Right forelimb (tissue), 1 donor: ENCODE measurements around the gene ARHGAP10.
"Not testable (repeated sequence)": the region's sequence is repeated elsewhere in the genome, so short reads cannot be mapped to it uniquely, and the experiment has no call there.

Source experiments
- DNase-seq: peaks from one replicate; pipeline ENCODE4 v3.0.0-alpha.2; 2018

Gene ARHGAP10

DNA sequence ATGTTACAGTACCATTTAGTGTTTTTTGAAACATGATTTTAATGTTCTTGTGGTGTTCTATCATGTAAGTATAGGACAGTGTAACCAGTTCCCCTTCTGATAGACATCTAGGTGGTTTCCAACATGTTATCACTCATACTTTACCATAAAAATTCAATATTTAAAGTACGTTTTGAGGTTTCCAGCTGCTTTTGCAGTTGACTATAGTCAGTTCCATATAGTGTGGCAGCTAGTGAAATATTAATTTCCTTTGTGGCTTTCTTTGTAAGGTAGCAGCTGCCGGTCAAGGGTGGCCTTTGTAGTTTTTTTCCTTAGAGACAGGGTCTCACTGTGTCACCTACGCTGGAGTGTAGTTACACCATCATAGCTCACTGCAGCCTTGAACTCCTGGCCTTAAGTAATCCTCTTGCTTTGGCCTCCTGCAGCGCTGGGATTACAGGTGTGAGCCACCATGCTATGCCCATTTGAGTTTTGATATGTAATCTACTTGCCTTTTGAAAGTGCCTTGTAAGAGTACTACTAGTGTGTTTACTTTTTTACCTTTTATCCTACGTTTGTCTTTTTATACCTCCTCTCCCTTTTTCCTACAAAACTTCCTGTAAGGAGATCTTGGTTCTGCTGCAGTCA lies 63.0 kb downstream of the ARHGAP10 start:
- DNase-seq: no peak

DNA sequence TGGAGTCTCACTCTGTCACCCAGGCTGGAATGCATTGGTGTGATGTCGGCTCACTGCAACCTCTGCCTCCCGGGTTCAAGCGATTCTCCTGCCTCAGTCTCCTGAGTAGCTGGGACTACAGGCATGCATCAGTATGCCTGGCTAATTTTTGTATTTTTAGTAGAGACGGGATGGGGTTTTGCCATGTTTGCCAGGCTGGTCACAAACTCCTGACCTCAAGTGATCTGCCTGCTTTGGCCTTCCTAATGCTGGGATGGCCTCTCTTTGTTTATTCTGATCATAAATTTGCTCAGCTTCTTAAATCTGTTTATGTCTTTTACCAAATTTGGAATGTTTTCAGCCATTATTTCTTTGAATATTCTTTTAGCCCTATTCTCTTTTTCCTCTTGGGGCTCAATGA lies 67.2 kb downstream of the ARHGAP10 start:
- DNase-seq: not testable (repeated sequence)

DNA sequence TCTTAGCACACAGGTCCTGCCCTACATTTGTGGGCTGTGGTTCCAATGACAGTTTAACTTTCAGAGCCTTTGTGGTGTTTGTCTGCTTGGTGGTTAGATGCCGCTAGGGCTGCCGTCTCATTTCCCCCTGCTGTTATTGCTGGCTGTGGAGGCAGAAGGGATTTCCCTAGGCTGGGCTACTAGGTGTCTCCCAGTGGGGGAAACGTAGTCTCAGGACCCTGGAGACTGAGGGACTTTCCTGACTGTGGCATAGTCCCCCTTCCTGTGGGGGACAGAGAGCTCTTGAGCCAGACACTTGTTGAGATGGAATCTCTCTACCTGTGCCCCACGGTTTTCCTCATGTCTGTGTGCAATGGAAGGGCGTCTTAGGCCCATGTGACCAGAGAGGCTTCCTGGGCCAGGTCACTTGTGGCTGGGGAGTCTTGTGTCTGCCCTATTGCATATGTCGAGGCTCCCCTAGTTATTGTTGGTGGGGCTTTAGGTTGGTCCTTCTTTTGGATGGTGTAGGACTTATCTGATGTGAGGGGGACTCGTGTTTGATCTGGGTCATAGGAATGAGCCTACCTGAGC lies 68.2 kb downstream of the ARHGAP10 start:
- no peak for DNase-seq

DNA sequence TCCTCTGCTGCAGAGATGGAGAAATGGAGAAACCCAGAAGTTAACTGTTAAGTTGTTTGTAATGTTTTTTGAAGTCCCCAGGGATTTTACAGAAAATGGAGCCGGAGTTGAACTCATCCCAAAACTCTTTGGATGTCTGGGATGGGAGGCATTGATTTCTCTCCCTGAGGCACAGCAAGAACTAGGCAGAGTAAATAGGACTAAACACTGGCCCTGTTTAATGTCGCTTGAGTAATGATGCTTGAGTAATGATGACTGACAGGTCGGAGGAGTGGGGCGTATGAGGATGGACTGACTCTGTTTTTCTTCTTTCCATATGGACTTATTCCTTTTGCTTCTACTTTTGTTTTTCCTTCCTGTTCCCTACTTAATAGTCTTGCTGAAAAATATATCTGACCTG lies 69.9 kb downstream of the ARHGAP10 start:
- DNase-seq: no peak

DNA sequence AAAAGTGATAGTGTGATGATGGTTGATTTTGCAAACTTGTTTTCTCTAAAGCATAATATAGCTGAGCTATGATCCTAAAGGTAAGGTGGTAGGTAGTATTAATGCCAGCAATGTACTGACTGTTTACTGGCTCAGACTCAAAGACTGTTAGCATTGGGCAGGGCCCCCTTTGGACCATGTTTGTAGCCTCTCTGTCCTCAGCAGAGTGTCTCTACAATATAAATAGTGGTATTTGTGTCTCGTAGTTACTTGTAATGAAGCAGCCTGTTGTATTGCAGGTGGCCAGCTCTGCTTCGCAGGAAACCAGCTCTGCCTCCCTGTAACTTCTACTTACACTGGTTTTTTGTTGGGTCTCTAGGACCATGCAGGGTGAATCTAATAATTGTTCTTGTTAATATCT lies 70.5 kb downstream of the ARHGAP10 start:
- no peak for DNase-seq

DNA sequence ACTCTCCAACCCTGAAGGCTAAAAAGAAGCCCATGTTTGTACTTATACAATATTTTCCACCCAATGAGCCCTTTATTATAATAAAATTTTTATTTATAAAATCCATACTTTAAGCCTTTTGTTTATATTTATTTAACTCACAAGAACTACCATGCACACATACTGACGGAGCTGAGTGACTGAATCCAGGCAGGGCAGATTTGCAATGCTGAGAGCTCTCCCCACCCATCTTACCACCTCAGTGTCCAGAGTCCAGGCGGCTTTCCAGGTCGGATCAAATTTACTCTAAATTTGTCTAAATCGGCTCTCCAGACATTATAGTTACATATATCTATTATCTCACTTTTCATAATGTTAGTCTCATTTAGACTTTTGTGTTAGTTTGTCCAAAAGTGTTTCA lies 74.1 kb downstream of the ARHGAP10 start:
- DNase-seq: no peak

DNA sequence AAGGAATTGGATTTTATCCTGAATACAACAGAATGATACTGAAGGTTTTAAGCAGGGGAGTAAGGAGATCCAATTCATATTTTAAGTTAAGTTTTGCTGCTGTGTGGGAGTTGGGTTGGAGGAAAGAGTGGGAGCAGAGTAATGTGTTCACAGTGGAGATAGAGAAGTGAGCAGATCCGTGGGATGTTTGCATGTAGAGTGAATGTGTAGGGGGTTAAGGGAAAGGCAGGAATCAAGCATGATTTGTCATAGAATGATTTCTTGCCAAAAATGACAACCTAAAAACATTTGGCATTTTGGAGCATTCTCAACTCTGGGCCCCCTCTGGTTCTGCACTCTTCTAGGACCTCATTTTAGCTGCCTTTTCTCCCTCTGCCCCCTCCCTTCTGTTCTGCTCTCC lies 76.6 kb downstream of the ARHGAP10 start:
- DNase-seq: no peak

DNA sequence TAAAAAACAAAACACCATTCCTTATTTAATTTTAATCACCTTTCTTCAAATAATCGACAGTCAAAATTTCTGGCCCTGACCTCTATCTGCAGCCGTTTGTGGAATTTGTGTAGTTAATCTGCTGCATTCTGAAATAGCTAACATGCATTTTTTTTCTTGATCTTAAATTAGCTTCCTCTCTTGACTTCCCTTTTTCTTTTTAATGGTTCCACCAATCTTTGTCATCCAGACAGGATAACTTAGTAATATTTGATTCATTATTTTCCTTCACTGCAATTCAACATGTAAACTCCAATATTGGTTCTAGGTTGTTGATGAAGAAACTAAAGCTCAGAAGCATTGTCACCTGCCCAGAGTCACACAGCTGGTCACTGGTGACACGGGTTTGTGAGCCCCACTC lies 77.3 kb downstream of the ARHGAP10 start:
- DNase-seq: no peak

DNA sequence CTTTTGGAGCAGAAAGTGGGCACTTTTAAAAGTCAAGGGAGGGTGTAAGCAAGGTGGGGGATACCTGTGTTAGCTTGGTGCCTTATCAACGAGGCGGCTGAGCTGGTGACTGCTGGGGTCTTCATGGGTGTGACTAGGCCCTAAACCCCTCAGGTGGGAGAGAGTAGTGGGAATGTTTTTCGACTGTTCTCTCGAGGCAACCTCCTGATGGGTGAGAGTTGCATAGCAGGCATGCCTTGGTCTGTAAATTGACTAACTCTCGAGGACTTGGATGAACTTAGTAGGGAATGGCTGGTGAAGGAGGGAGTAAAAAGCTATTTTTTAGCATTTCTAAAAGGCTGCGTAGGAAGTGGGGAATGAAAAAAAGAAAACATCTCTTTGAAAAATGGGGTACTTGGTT lies 80.0 kb downstream of the ARHGAP10 start:
- no peak for DNase-seq

DNA sequence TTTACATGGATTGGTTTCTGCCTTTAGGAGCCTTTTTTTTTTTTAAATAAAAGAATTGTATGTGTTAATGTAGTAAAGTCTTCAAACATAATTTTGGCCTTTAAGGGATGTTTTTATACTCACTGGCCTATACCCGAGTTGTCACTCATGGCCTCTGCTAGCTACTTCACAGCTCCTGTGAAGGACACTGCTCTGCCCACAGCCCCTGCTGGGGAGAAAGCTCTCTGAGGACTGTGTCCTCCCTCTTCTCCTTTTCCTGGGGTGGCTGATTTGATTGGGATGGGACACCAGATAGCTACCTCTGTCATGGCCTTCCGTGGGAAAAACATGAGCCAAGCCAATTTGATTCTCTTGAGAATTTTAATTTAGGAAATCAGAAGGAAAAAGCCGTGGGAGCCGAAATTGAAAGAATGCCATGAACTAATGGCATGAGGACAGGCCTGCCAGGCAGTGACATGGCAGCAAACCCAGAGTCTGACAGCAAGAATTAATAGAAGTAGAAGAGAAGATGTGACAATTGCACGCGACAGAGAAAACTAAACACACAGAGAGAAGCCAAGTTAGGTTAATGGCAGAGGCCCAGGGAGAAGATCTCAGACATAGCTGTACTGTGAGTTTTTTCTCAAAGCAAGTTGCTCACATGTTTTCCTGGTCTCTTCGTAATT lies 81.4 kb downstream of the ARHGAP10 start:
- no peak for DNase-seq

DNA sequence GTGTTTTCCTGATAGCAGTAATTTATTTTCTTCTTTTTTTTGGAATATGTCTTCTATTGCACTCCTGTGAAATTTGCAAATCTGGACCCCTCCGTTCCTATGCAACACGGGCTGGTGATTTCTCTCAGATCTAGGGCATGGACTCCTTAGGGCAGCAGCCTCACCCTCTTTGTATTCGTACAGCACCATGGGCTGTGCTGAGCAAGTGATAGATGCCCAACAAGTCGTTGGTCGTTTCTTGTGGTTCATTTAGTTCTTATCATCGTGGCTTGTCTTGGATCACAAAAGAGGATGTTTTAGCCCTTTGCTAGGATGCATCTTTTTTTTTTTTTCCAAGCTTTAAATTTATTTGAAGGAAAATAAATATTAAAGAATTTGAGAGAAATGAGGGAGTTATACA lies 82.1 kb downstream of the ARHGAP10 start:
- DNase-seq: no peak

DNA sequence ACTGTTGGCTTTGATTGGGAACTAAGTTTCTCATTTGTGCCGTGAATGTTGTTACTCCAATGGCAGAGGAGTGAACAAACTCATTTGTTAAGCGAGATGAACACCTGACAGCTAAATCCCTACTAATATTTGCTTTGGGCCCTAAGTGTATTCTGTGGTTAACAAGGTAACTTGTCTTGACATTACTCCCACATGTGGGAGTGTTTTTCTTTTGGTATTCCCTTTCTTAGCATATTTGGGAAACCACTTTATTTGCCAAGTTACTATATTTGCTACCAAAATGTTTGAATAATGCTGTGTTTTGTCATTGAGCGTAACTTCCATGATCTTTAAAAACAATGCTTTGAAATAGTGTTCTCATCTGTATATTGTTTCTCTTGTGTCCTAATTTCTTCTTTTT lies 82.5 kb downstream of the ARHGAP10 start:
- no peak for DNase-seq

DNA sequence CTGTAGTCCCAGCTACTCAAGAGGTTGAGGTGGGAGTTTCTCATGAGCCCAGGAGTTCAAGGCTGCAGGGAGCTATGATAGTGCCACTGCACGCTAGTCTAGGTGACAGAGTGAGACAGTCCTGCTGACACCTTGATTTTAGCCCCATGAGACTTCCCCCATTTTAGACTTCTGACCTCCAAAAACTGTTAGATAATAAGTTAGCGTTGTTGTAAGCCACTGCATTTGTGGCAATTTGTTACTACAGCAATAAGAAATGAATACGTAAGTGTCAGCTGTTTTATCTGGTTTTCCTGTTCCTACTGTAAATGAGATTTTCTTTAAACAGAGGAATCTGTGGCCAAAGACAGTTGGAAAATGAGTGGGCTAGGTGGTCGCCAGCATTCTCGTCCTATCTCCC lies 83.9 kb downstream of the ARHGAP10 start:
- DNase-seq: no peak

DNA sequence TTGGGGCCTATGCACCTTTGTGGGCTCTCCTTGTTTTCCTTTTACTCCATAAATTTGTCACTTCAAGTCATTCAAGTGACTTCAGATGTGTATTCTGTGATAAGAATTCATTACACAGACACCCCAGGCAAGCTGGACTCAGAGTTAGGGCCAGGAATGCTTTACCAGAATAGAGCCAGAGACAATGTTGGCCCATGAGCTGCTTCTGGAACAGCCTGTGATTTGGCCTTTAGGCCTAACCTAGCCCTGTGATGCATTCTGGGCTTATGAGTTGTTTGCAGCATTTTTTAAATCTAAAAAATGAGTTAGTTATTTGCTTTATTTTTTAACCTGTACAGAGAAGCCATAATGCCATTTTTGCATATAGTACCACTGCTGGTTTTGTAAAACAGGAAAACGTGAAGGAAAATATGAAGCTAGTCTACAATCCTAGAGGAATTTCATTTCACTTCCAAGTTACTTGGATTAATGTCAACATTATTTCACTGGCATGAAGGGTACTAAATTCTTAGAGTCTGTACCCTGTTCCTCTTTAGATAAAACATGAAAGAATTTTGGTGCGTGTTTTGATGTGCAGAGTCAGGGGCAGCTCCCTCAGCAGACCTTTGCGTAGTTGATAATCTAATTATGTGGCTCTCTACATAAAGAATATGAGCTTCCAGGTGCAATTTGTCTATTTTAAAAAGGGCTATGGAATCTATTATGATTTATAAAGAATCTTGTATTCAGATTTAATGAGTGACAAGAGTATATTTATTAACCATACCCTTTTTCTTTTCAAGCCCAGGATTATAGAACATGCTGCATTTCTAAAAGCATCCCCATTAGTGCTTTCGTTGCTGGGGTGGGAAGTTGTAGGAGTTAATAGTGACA lies 84.7 kb downstream of the ARHGAP10 start:
- no peak for DNase-seq

DNA sequence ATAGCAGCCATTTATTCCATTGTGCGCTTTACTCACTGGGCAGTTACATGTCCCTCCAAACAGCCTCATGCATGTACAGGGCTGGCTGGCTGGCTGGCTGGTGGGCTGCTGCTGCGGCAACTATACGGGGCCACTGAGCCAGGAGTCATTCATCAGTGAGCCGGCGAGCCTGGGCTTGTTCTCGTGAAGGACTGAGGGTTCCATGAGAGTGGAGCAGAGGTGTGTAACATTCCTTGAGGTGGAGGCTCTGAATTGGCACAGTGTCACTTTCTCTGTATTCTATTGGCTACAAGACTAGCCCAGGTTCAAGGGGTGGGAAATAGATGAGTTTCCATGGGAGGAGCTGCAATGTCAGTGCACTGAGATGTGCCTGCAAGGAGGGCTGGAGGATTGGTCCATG lies 89.1 kb downstream of the ARHGAP10 start:
- DNase-seq: no peak

DNA sequence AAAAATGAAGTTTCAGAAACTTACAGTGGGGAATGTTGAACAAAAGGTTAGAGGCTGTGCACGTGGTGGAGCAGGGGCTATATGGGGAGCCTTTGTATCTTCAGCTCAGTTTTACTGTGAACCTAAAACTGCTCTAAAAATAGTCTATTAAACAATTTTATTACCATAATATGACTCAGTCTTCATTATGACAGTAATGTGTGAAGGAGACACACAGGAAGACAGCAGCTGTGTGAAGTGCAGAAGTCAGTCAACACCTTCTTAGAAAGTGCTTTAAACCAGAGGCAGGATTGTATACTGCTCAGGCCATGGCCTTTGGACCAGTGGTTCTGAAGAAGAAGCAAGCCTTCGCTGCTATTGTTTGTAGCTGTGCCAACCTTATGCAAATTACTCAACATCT lies 89.7 kb downstream of the ARHGAP10 start:
- DNase-seq: no peak

DNA sequence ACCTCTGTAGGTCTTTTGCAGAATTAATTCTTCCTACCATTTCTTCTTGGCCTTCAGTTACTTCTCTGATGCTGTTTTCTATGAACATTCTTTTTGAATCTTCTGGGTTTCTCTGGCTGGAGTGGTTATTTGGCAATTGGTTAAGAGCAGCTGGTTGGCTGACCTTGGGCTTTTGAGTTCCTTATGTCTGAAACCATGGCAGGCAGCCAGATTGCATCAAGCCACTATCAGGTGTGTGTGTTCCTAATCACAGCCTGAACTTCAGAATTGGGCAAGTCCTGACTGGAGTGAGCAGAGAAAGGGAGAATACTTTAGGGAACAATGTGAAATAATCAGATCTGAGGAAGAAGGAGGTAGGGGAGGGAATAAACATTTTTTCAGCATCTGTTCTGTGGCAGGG lies 90.2 kb downstream of the ARHGAP10 start:
- DNase-seq: no peak

DNA sequence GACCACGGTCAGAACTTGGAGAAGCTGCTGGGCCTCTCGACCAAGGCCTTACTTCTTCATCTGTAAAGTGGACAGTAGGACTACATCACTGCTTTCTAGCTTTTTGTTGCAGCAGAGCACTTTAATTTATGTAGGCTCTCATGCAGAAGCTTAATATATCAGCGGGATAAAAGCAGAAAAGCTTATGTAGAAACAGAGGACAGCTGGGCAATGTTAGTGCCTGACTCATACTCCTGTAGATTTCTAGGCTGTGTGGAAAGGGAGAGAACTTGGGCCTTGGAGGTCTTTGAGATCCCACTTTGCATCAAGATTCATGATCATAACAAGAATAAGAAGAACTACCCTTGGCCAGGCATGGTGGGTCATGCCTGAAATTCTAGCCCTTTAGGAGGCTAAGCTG lies 91.2 kb downstream of the ARHGAP10 start:
- no peak for DNase-seq

DNA sequence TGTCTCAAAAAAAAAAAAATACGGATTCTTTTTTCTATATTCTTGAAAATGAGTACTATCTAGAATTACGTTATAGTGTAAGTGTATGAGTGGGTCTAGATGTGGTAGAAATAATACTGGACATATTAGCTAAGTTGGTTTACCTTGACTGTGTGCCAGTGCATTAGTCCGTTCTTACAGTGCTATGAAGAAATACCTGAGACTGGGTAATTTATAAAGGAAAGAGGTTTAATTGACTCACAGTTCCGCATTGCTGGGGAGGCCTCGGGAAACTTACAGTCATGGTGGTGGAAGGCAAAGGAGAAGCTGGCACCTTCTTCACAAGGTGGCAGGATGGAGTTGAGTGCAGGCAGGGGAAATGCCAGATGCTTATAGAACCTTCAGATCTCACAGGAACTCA lies 92.4 kb downstream of the ARHGAP10 start:
- no peak for DNase-seq

DNA sequence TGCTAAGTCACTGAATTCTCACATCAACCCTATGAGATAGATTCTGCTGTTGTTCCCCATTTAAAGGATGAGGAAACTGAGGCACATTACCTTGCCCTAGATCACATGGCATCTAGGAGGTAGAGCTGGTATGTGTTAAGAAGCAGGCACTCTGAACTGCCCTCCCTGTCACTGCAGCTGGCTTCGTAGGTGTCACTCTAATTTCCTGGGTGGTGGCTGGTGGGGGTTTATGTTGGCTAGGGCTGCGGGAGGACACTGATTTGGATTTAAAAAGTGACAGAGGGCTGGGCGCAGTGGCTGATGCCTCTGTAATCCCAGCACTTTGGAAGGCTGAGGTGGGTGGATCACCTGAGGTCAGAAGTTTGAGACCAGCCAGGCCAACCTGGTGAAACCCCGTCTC lies 93.0 kb downstream of the ARHGAP10 start:
- DNase-seq: no peak

DNA sequence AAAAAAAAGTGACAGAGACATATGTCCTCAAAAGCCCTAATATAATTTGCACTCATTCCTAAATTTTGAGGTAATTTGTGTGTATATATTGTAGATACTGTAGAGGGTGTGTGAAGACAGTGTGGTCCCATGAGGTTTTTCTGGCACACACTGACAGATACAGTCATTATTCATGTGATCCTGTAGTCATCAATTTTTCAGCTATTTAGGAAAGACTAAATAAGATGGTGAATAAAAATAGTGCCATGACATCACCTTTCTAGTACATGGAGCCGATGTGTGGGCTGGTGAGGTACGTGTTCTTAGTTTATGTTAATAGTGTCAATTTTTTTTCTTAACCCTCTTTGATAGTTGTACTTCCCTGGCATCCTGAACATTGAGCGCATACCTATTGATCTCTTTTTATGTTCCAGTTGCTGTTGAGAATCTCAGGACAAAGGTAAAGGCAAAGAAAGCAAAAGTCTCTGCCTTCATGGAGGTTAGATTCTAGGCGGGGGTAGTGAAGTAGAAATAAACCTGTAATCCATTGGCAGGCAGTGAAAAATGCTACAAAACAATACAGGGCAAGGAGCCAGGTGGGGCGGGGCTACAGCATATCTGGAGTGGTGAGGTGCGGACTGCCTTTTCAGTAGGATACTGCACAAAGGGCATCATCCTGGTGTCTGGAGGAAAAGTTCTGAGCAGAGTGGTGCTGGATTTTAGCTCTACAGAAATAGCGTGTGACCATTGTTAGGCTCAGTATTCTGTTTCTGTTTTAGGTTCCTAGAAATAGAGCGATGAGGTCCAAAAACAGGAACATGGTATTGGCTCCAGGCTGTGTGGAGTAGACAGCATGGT lies 93.8 kb downstream of the ARHGAP10 start:
- no peak for DNase-seq

DNA sequence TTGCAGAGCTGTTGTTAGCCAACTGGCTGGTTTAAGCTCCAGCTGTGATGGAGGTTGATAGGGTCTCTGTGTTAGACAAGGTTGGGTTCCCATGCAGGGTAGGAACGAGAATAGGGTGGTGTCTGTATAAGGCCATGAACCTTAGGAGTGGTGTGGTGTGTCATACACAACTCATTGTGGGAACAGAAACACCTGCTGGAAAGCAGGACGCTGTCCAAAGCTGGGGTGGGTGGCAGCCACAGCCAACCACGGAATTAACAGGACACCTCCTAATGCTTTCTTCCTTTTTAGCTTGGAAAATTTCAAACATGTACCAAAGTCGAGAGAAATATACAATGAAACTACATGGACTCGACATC lies 94.4 kb downstream of the ARHGAP10 start:
- no peak for DNase-seq

DNA sequence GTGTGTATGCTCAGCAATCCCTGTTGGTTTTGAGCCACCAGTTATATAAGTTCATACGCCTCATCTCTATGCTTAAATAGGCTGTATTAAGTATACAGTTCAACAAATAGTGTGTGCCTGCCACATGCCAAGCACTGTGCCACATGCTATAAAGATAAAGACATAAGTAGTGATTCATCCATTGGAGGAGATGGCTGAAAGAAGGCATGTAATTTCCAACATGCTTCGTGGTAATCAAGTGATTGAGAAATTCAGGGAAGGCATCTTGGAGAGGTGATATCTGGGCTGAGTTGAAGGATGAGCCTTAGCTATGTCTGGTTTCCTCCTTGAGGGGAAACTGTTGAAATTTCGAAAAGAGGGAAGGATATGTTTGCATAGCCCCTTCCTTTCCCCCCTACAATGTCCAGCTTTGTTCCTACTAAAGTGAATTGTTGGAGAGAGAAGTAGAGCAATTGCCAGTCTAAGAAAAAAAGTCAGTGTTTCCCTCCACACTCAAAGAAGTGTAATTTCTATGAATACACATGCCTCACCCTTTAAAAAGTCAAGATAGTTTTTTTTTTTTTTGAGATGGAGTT lies 96.5 kb downstream of the ARHGAP10 start:
- DNase-seq: no peak
